Adrenal gland (tissue), 12 donors: ENCODE measurements around the gene ABCC12. TPM values are rescaled to one million over a fixed set of nuclear protein-coding genes. Genes with fewer than 3 reads are reported as not detected.

Source experiments
- DNase-seq, 7 donors: peaks; one replicate each; pipeline ENCODE4 v3.0.0-alpha.2; 2019 to 2020
- H3K27ac ChIP-seq, 5 donors: fragments of 200-600 bp; sonication (generic) in 4 of 5; 1 replicate in 3 of 5; 2 replicates in 2 of 5; pipeline versions ENCODE4 v1.5.1 to v1.8.0; 2016 to 2020; ENCODE audit warnings: mild to moderate bottlenecking in 1 of 5
- H3K27me3 ChIP-seq: fragments of 200-600 bp; 2 replicates; pipeline ENCODE4 v1.8.0; 2021
- H3K36me3 ChIP-seq, 2 donors: fragments of 200-600 bp; replicated peaks in 1 of 2; 1 replicate in 1 of 2; 2 replicates in 1 of 2; pipeline versions ENCODE4 v1.5.1 to v1.8.0; 2018 to 2022
- H3K4me1 ChIP-seq, 2 donors: fragments of 200-600 bp; replicated peaks in 1 of 2; 1 replicate in 1 of 2; 2 replicates in 1 of 2; pipeline versions ENCODE4 v1.5.1 to v1.8.0; 2018 to 2021
- H3K4me3 ChIP-seq, 4 donors: fragments of 200-600 bp; sonication (generic) in 3 of 4; one replicate each; pipeline ENCODE4 v1.5.1; 2016 to 2018
- H3K9me3 ChIP-seq, 3 donors: fragments of 200-600 bp; sonication (generic) in 1 of 3; replicated peaks in 1 of 3; 1 replicate in 2 of 3; 2 replicates in 1 of 3; pipeline versions ENCODE4 v1.5.1 to v1.8.0; 2016 to 2021
- POLR2A ChIP-seq, 2 donors: fragments of 450-650 bp; IDR thresholded peaks; one replicate each; pipeline ENCODE4 v1.6.1; 2017; ENCODE audit warnings: antibody characterized with exemption in 2 of 2, mild to moderate bottlenecking in 2 of 2, moderate library complexity in 1 of 2
- WGBS, 4 donors: extraction: QIAGEN DNeasy Blood & Tissue Kit in 2 of 4; methylation state at CpG; one replicate each; pipeline versions ENCODE4 v1.1.5 to v1.1.7; 2013 to 2017; 5-methylcytosine and 5-hydroxymethylcytosine counted together
- intact Hi-C, 2 donors: fragments of 100-400 bp; cut with DNase I; formaldehyde crosslinking; loops; one replicate each; pipeline versions ENCODE4 v1.14.1 to v1.15.0; 2022 to 2023
- polyA plus RNA-seq, 3 donors: library from polyadenylated mRNA; stranded (reverse); fragments of 200-250 nt in 2 of 3; fragments of 350-450 nt in 1 of 3; fragmentation: Illumina TruSeq in 1 of 3; extraction: RNeasy Lipid Tissue Mini Kit (QIAGEN cat#74804) in 1 of 3; gene quantifications; one replicate each; pipeline ENCODE4 v1.2.3, GENCODE V29; 2013 to 2014
- total RNA-seq, 9 donors: library from RNA; depleted of rRNA in 4 of 9; stranded (reverse); fragments of >200 nt in 4 of 9; fragments of 120-200 nt in 1 of 9; fragmentation: NEBNext Ultra II Directional in 1 of 9; extraction: Animal tissue kit (Norgen Biotek cat#: 25700) in 1 of 9; gene quantifications; one replicate each; pipeline versions ENCODE4 v1.1.0 to v1.2.4, GENCODE V29; 2013 to 2023
- TF ChIP-seq, protein P1 (sequence below), 6 experiments: fragments of 450-650 bp in 4 of 6; fragments of 200-600 bp in 2 of 6; sonication (generic) in 1 of 6; IDR thresholded peaks; 1 replicate in 5 of 6; 2 replicates in 1 of 6; pipeline versions ENCODE4 v1.5.1 to v1.8.0; 2016 to 2021; ENCODE audit warnings: antibody characterized with exemption in 6 of 6, mild to moderate bottlenecking in 2 of 6, moderate library complexity in 1 of 6
- donor health status: healthy with polysubstance abuse.
- donor health status: Bipolar disorder and iron deficiency.
- donor health status: DM: yes; HTN: yes; CAD: no.
- donor health status: DM: no; HTN: no; CAD: no.
- donor health status: DM: no; HTN: no; CAD: no.
- donor health status: DM: yes; HTN: yes; CAD: no.

Gene ABCC12
- total and polyA plus RNA-seq, 12 donors: not detected

DNA sequence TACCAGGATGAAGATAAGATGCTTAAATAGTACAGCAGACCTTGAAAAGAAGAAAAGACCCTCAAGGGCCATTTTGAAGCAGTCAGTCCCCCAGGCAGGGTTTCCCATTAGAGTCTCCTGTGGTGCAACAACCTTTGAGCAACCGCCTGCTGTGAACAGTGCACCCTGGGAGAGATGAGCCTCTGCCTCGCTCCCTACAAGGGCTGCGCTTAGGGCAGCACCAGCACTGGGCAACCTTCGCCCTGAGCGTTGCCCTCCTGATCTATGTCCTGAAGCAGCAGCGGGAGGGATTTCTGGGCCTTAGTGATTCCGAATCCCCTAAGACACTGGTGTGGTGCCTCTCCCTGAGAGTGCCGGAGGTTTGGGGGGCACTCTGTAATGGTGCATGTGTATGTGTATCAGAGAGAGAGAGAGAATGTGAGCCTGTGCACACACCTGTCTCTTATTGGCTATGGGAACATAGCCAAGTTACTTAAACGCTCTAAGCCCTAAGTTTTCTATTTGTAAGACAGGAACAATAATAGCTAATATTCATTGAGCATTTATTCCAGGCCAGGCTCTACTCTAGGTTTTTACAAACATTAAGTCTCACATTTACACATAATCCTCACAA lies 25.2 kb upstream of the ABCC12 start:
- Histone ChIP-seq H3K27ac (no peak overlapping the region), H3K36me3 (no peaks in the 10 kb centered on the region), H3K27me3 (no peaks in the 10 kb centered on the region), H3K9me3 (no peaks in the 10 kb centered on the region), H3K4me3 (no peak overlapping the region), H3K4me1 (no peaks in the 10 kb centered on the region)
- TF ChIP-seq POLR2A (IDR thresholded peaks at IDR 0.05): no peak
- TF ChIP-seq, protein P1, sequence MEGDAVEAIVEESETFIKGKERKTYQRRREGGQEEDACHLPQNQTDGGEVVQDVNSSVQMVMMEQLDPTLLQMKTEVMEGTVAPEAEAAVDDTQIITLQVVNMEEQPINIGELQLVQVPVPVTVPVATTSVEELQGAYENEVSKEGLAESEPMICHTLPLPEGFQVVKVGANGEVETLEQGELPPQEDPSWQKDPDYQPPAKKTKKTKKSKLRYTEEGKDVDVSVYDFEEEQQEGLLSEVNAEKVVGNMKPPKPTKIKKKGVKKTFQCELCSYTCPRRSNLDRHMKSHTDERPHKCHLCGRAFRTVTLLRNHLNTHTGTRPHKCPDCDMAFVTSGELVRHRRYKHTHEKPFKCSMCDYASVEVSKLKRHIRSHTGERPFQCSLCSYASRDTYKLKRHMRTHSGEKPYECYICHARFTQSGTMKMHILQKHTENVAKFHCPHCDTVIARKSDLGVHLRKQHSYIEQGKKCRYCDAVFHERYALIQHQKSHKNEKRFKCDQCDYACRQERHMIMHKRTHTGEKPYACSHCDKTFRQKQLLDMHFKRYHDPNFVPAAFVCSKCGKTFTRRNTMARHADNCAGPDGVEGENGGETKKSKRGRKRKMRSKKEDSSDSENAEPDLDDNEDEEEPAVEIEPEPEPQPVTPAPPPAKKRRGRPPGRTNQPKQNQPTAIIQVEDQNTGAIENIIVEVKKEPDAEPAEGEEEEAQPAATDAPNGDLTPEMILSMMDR (IDR thresholded peaks at IDR 0.05): no peak
- 84 to 88% (median 87%) methylated on average over 8 to 9 of the region's 9 CpGs for WGBS, 4 donors
- intact Hi-C loops: no loop called here
- DNase-seq: no peak

DNA sequence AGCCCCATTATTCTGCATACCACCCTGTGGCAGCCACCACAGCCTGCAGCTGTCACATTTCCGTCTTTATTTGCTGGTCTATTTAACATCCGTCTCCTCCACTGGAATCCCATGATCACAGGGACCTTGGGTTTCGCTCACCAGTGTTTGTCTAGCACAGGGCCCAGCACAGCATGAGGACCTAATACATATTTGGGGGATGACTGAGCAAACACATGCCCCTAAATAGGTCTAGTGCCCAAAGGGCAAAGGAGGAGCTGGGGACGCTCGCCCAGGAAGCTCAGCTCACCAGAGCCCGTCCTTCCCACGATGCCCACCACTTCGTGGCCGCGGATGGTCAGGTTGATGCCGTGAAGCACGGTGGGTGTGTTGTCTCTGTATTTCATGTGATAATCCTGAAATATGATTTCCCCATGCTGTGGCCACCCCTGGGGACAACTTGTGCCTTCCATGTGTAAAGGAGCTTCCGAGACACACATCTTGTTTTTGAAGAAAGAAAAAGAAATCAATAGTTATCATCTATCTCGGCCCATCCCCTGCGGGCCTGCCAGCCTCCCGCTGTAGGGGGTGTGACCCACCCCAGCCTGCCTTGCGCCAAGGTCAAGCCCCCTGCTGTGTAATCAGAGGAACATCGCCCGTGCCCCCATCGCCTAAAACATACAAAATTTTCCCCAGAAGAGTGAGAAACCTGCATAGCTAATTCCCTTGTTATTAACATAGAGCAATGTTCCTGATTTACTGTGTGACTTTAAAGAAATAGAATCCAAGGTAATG lies 21.0 kb upstream of the ABCC12 start:
- intact Hi-C loops: no loop called here
- H3K27me3 ChIP-seq: no peaks in the 10 kb centered on the region
- H3K4me3 ChIP-seq: no peak overlapping the region
- no peak overlapping the region for H3K27ac ChIP-seq
- no peaks in the 10 kb centered on the region for H3K4me1 ChIP-seq
- no peak for DNase-seq
- TF ChIP-seq POLR2A (IDR thresholded peaks at IDR 0.05): no peak
- TF ChIP-seq, protein P1 (IDR thresholded peaks at IDR 0.05): no peak
- H3K9me3 ChIP-seq: no peaks in the 10 kb centered on the region
- H3K36me3 ChIP-seq: no peaks in the 10 kb centered on the region
- 87 to 92% (median 89%) methylated on average over 20 of the region's 20 CpGs for WGBS, 4 donors

DNA sequence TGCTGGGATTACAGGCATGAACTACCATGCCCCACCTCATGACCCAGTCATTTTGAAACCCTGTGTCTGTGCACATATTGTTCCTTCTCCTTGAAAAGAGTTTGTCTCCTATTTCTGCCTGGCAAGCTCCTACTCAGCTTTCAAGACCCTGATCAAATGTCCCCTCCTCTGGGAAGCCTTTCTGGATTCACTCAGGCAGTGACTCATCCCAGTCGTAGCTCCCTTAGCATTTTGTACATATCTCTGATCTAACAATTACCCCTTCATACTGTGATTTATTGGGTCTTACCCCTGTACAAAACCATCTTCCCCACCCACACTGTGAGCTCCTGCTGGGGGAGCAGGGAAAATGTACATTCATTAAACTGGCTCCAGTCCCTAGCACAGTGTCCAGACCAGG lies 18.1 kb upstream of the ABCC12 start:
- H3K27me3 ChIP-seq: no peaks in the 10 kb centered on the region
- no peaks in the 10 kb centered on the region for H3K36me3 ChIP-seq
- no peak overlapping the region for H3K27ac ChIP-seq
- no peaks in the 10 kb centered on the region for H3K9me3 ChIP-seq
- 28 to 65% (median 49%) methylated on average over 1 of the region's 1 CpG for WGBS, 4 donors
- DNase-seq: no peak
- H3K4me3 ChIP-seq: no peak overlapping the region
- no peaks in the 10 kb centered on the region for H3K4me1 ChIP-seq
- intact Hi-C loops: no loop called here
- TF ChIP-seq, protein P1 (IDR thresholded peaks at IDR 0.05): no peak
- no peak for TF ChIP-seq POLR2A (IDR thresholded peaks at IDR 0.05)

DNA sequence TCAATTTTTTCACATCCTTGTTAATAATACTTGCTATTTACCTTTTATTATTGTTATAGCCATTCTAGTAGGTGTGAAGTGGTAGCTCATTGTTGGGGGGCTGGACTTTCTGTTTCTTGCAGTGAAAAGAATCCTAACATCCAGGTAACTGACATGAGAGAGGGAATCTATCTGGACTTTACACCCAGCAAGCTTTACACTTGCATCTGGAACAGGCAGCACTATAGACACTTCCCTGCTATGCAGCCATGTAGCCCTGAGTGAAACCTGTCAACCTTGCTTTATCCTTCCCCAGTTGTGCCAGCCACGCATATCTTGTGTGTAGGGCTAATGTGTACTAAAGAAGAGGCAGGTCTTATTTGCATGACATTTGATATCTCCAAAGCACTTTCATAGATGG lies 16.9 kb upstream of the ABCC12 start:
- DNase-seq: no peak
- WGBS, 4 donors: 64 to 94% (median 79%) methylated on average over 1 of the region's 1 CpG

More for the DNA sequence above, 16.9 kb upstream of the ABCC12 start:
- Histone ChIP-seq H3K27ac (no peak overlapping the region), H3K36me3 (no peaks in the 10 kb centered on the region), H3K4me3 (no peak overlapping the region), H3K9me3 (no peaks in the 10 kb centered on the region), H3K4me1 (no peaks in the 10 kb centered on the region), H3K27me3 (no peaks in the 10 kb centered on the region)
- TF ChIP-seq, protein P1 (IDR thresholded peaks at IDR 0.05): no peak
- no peak for TF ChIP-seq POLR2A (IDR thresholded peaks at IDR 0.05)
- intact Hi-C loops: no loop called here
